H9 (cell line): ENCODE measurements around the gene WWC1. TPM values are rescaled to one million over a fixed set of nuclear protein-coding genes. Genes with fewer than 3 reads are reported as not detected.

Experiments used
- DNase-seq: peaks from one replicate; pipeline ENCODE4 v3.0.0-alpha.2; 2017
- H2AFZ ChIP-seq: one replicate; pipeline ENCODE4 v1.6.1; 2013; ENCODE audit warnings: mild to moderate bottlenecking, low read length, control low read depth, moderate library complexity
- H2AK5ac ChIP-seq: 2 replicates; pipeline ENCODE4 v1.6.1; 2013; ENCODE audit warnings: low read length, control low read depth, mixed read lengths; ENCODE audit not compliant: insufficient read length
- H2BK120ac ChIP-seq: one replicate; pipeline ENCODE4 v1.6.1; 2013; ENCODE audit warnings: low read depth, mild to moderate bottlenecking, low read length, control low read depth, inconsistent platforms; ENCODE audit not compliant: poor library complexity, severe bottlenecking
- H2BK12ac ChIP-seq: 2 replicates; pipeline ENCODE4 v1.6.1; 2013; ENCODE audit warnings: low read length, control low read depth, mixed read lengths, low read depth; ENCODE audit not compliant: insufficient read length
- H2BK15ac ChIP-seq: 2 replicates; pipeline ENCODE4 v1.6.1; 2013; ENCODE audit warnings: low read depth, low read length, control low read depth
- H2BK20ac ChIP-seq: one replicate; pipeline ENCODE4 v1.6.1; 2013; ENCODE audit warnings: low read depth, mild to moderate bottlenecking, low read length, control low read depth, inconsistent platforms; ENCODE audit not compliant: poor library complexity, severe bottlenecking
- H2BK5ac ChIP-seq: 2 replicates; pipeline ENCODE4 v1.6.1; 2013; ENCODE audit warnings: low read length, control low read depth, mixed read lengths; ENCODE audit not compliant: insufficient read length
- H3K14ac ChIP-seq: 2 replicates; pipeline ENCODE4 v1.6.1; 2013; ENCODE audit warnings: low read length, control low read depth; ENCODE audit not compliant: insufficient read depth
- H3K18ac ChIP-seq: 2 replicates; pipeline ENCODE4 v1.6.1; 2013; ENCODE audit warnings: low read depth, mild to moderate bottlenecking, mixed read lengths, low read length, control low read depth; ENCODE audit not compliant: insufficient read length
- H3K23ac ChIP-seq: 2 replicates; pipeline ENCODE4 v1.6.1; 2013; ENCODE audit warnings: low read length, control low read depth, mixed read lengths, low read depth; ENCODE audit not compliant: insufficient read length
- H3K23me2 ChIP-seq: 2 replicates; pipeline ENCODE4 v1.6.1; 2013; ENCODE audit warnings: low read depth, mild to moderate bottlenecking, mixed read lengths, low read length, control low read depth; ENCODE audit not compliant: insufficient read length, poor library complexity, severe bottlenecking
- H3K27ac ChIP-seq: 2 replicates; pipeline ENCODE4 v1.5.1; 2013; ENCODE audit warnings: low read length, control low read depth, mixed read lengths, low read depth; ENCODE audit not compliant: insufficient read length
- H3K27me3 ChIP-seq: 2 replicates; pipeline ENCODE4 v1.6.1; 2013; ENCODE audit warnings: low read length, control low read depth, inconsistent platforms; ENCODE audit not compliant: insufficient read depth
- H3K4ac ChIP-seq: 2 replicates; pipeline ENCODE4 v1.6.1; 2013; ENCODE audit warnings: low read depth, mild to moderate bottlenecking, control low read depth, inconsistent platforms, low read length, moderate library complexity
- H3K4me1 ChIP-seq: 2 replicates; pipeline ENCODE4 v1.6.1; 2013; ENCODE audit warnings: low read length, control low read depth, inconsistent platforms; ENCODE audit not compliant: insufficient read depth
- H3K4me2 ChIP-seq: 2 replicates; pipeline ENCODE4 v1.6.1; 2013; ENCODE audit warnings: low read length, control low read depth, mixed read lengths; ENCODE audit not compliant: insufficient read length, insufficient read depth
- H3K56ac ChIP-seq: 2 replicates; pipeline ENCODE4 v1.6.1; 2013; ENCODE audit warnings: low read depth, mild to moderate bottlenecking, mixed read lengths, low read length, control low read depth; ENCODE audit not compliant: insufficient read length
- H3K79me1 ChIP-seq: 2 replicates; pipeline ENCODE4 v1.6.1; 2013; ENCODE audit warnings: low read depth, mild to moderate bottlenecking, moderate library complexity, low read length, control low read depth, inconsistent platforms; ENCODE audit not compliant: insufficient read depth, poor library complexity, severe bottlenecking
- H3K79me2 ChIP-seq: 2 replicates; pipeline ENCODE4 v1.6.1; 2013; ENCODE audit warnings: low read length, control low read depth, inconsistent platforms; ENCODE audit not compliant: insufficient read depth
- H3K9ac ChIP-seq: 2 replicates; pipeline ENCODE4 v1.6.1; 2013; ENCODE audit warnings: low read length, control low read depth, mixed read lengths; ENCODE audit not compliant: insufficient read length; ENCODE audit errors: extremely low read depth
- H3K9me3 ChIP-seq: one replicate; pipeline ENCODE4 v1.6.1; 2013; ENCODE audit warnings: low read depth, low read length, inconsistent platforms; ENCODE audit not compliant: control insufficient read depth
- H3T11ph ChIP-seq: one replicate; pipeline ENCODE4 v1.6.1; 2013; ENCODE audit warnings: mild to moderate bottlenecking, low read length, control low read depth, inconsistent platforms
- H4K20me1 ChIP-seq: one replicate; pipeline ENCODE4 v1.6.1; 2013; ENCODE audit not compliant: control insufficient read depth, insufficient read length, insufficient read depth
- H4K5ac ChIP-seq: 2 replicates; pipeline ENCODE4 v1.6.1; 2013; ENCODE audit warnings: low read depth, mild to moderate bottlenecking, mixed read lengths, low read length, control low read depth; ENCODE audit not compliant: insufficient read length
- H4K8ac ChIP-seq: replicated peaks from 2 replicates; pipeline ENCODE4 v1.6.1; 2013; ENCODE audit warnings: low read length, control low read depth, mixed read lengths, low read depth; ENCODE audit not compliant: insufficient read length
- H4K91ac ChIP-seq: 2 replicates; pipeline ENCODE4 v1.6.1; 2013; ENCODE audit warnings: low read depth, mild to moderate bottlenecking, moderate library complexity, mixed read lengths, low read length, control low read depth; ENCODE audit not compliant: insufficient read length
- H3K27ac Mint-ChIP-seq, 3 experiments: 2 replicates in 2 of 3; 3 replicates in 1 of 3; pipeline ENCODE4 v1.8.0; 2020 to 2021; ENCODE audit warnings: mixed read lengths in 3 of 3, mild to moderate bottlenecking in 1 of 3, moderate library complexity in 1 of 3
- H3K27me3 Mint-ChIP-seq: 2 replicates; pipeline ENCODE4 v1.8.0; 2021; ENCODE audit warnings: low read depth, mild to moderate bottlenecking, moderate library complexity, mixed read lengths
- H3K36me3 Mint-ChIP-seq, 3 experiments: 2 replicates in 2 of 3; 3 replicates in 1 of 3; pipeline ENCODE4 v1.8.0; 2020 to 2021; ENCODE audit warnings: low read depth in 3 of 3, mixed read lengths in 3 of 3; ENCODE audit not compliant: insufficient read depth in 1 of 3
- H3K4me1 Mint-ChIP-seq, 2 experiments: 2 replicates each; pipeline ENCODE4 v1.8.0; 2020; ENCODE audit warnings: mixed read lengths in 2 of 2
- H3K4me3 Mint-ChIP-seq, 2 experiments: 2 replicates in 1 of 2; 3 replicates in 1 of 2; pipeline ENCODE4 v1.8.0; 2020 to 2021; ENCODE audit warnings: mild to moderate bottlenecking in 2 of 2, mixed read lengths in 2 of 2, moderate library complexity in 1 of 2
- H3K9me3 Mint-ChIP-seq, 2 experiments: 2 replicates in 1 of 2; 3 replicates in 1 of 2; pipeline ENCODE4 v1.8.0; 2020; ENCODE audit warnings: mild to moderate bottlenecking in 2 of 2, mixed read lengths in 2 of 2, moderate library complexity in 1 of 2
- CTCF ChIP-seq: fragments of 200-600 bp; sonication (generic); conservative IDR thresholded peaks from 3 replicates; pipeline ENCODE4 v1.8.0; 2021; ENCODE audit warnings: antibody characterized with exemption, mild to moderate bottlenecking
- WGBS: extraction: QIAGEN DNeasy Blood & Tissue Kit; methylation state at CpG from one replicate; pipeline ENCODE4 v1.1.7; 2013; ENCODE audit warnings: missing lambda C conversion rate, low lambda C conversion rate, mixed read lengths; ENCODE audit not compliant: insufficient read length; ENCODE audit errors: extremely low coverage; 5-methylcytosine and 5-hydroxymethylcytosine counted together
- total RNA-seq: library from RNA; stranded (reverse); gene quantifications from 2 replicates; pipeline ENCODE4 v1.2.1, GENCODE V29; 2021

WWC1 gene
- total RNA-seq, 1 experiment from 2014 or later: 28.2 TPM

- no peak overlapping the region for H4K5ac ChIP-seq
- no CpG with 5 or more reads among the region's 4 CpGs for WGBS
- Mint-ChIP-seq H3K27ac (peak overlapping the region; percentile 95 to 97 (median 95)), H3K36me3 (no peaks in the 10 kb centered on the region; a peak in 1 of 7 replicates), H3K9me3 (no peaks in the 10 kb centered on the region), H3K4me1 (peaks cover 68 to 71% of the 10 kb centered on the region in 2 experiments), H3K4me3 (peak overlapping the region; percentile 24 to 68; a peak in 4 of 5 replicates), H3K27me3 (no peaks in the 10 kb centered on the region)
- no peak overlapping the region for H2BK5ac ChIP-seq
- H4K91ac ChIP-seq: no peak overlapping the region
- no peak overlapping the region for H3K9ac ChIP-seq
- DNase-seq: peak; percentile 97
- H3K23ac ChIP-seq: no peak overlapping the region
- H3K4me1 ChIP-seq: peaks cover 21% of the 10 kb centered on the region
- H3K79me2 ChIP-seq: peaks cover 7% of the 10 kb centered on the region; the same call in 1 of the 2 replicates
- no peaks in the 10 kb centered on the region for H3K9me3 ChIP-seq
- no peak overlapping the region for H3K56ac ChIP-seq
- no peaks in the 10 kb centered on the region for H3K23me2 ChIP-seq
- H2BK15ac ChIP-seq: no peak overlapping the region
- no peak overlapping the region for H2BK120ac ChIP-seq
- peak overlapping the region; percentile 34 for H3K18ac ChIP-seq
- H2AK5ac ChIP-seq: no peak overlapping the region
- no peak overlapping the region for H2AFZ ChIP-seq
- H3K4ac ChIP-seq: no peak overlapping the region
- H3K27me3 ChIP-seq: no peaks in the 10 kb centered on the region
- H3K4me2 ChIP-seq: peak overlapping the region; percentile 38
- H4K8ac ChIP-seq: no peak overlapping the region
- H3K27ac ChIP-seq: peak overlapping the region; percentile 80
- H3K14ac ChIP-seq: peak overlapping the region; percentile 26; the same call in 1 of the 2 replicates
- H4K20me1 ChIP-seq: no peaks in the 10 kb centered on the region
- H2BK20ac ChIP-seq: no peak overlapping the region
- no peaks in the 10 kb centered on the region for H3K79me1 ChIP-seq
- TF ChIP-seq CTCF: no peak
- no peak overlapping the region for H2BK12ac ChIP-seq
- no peak overlapping the region for H3T11ph ChIP-seq
These were observed 43.2 kb downstream of the WWC1 start for GRCh38 chr5:168334695-168335094.
